HG02973 (cell line): ENCODE data around the gene TAS1R1.
"Not testable (repeated sequence)": the region's sequence is repeated elsewhere in the genome, so short reads cannot be mapped to it uniquely, and the experiment has no call there.

Source experiments
- ATAC-seq: cut with Tn5 transposase; IDR thresholded peaks from one replicate; pipeline ENCODE4 v1.9.1; 2021; ENCODE audit warnings: moderate library complexity; ENCODE audit not compliant: unreplicated experiment

TAS1R1 gene

DNA sequence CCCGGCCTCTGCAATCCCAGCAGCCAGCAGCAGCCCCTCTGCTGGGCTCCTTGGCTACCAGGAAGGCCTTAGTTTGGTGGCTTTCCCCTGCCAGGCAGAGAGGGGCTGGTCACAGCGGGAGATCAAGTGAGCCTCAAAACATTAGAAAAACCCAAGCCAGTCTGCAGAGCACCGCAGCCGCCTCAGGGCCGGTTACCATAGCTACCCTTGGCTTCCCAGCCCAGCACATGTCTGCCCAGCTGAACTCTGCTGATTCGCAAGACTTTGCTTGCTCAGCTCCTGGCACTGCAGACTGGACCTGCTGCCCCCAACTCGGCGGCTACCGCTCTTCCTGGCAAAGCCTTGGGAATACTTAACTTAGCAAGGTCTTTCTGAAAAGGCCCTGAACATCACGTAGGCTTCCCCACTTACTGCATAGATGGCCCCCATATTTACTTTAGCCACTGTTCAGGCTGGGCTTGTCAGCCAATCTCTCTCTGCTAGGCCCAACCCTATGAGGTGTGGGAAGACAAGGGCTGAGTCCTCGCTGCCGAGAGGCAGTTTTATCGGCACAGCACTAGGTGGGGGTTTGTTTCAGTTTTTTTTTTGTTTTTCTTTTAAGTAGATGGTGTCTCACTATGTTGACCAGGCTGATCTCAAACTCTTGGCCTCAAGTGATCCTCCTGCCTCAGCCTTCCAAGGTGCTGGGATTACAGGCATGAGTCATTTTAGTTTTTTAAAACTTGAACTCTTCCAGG lies 35.0 kb upstream of the TAS1R1 start:
- no peak for ATAC-seq

DNA sequence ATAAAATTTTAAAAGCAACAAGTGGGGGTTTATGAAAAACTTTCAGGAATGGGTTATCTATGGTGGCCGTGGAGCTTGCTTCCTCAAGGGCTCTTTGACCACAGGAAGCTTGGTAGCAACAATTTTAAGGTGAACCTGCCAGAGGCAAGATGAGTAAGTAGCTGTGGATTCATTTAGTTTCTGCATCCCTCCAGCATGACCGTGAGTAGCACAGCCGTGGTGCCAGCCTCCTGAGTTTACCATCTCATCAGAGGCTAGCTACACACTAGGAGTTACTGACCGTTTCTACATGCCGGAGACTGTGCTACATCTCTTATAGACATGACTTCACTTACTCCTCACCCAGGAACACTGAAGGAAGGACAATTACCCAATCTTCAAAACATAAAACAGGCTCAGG lies 33.6 kb upstream of the TAS1R1 start:
- ATAC-seq: no peak

DNA sequence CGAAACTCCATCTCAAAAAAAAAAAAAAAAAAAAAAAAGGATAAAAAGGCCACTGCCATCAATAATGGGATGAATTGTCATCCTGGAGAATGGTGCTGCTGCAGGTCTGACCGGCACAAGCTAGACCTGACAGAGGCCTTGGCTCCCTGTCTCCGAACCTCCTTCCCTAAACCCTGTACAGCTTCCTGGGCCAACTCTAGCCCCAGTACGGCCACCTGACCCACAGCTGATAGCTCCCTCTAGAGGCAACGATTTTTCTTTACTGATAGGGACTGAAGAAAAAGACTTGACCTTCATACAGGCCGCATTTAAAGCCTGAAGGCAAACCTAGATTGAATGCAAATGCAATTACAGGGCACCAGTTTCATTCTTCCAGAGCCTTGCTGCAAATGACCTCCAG lies 31.5 kb upstream of the TAS1R1 start:
- no peak for ATAC-seq

DNA sequence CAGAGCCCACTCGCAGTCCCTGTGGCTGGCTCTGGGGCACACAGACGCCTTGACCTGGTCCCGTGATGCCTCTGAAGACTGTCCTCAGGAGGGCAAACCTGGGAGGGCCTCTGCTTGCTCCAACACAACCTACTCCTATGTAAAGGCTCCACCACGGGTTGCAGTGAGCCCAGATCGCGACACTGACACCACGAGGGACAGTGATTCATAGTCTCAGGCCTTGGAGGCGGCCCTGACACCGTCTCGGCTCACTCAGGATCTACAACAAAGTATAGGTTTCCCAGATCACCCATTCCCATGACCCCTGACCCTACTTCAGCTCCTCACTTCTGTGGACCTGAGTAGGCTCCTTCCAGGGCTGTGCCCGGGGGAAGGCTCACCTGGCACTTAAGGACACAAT lies 28.8 kb upstream of the TAS1R1 start:
- ATAC-seq: no peak

DNA sequence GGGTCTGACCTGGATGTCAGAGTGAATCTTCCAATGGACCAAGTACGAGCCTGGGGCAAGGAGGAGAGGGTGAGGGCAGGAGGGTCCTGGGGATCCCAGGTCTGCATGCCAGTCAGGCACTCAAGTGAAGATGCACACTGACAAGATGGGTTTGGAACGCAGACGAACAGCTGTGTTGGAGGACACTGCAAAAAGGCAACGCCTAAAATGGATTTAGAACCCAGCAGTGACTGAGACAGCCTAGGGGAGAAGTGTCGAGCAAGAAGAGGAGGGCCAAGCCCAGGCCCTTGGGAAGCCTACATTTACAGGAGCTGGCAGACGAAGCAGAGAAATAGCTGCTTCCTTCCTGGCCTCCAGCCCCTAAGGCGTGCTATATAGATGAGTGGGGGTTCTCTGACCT lies 26.6 kb upstream of the TAS1R1 start:
- ATAC-seq: no peak

DNA sequence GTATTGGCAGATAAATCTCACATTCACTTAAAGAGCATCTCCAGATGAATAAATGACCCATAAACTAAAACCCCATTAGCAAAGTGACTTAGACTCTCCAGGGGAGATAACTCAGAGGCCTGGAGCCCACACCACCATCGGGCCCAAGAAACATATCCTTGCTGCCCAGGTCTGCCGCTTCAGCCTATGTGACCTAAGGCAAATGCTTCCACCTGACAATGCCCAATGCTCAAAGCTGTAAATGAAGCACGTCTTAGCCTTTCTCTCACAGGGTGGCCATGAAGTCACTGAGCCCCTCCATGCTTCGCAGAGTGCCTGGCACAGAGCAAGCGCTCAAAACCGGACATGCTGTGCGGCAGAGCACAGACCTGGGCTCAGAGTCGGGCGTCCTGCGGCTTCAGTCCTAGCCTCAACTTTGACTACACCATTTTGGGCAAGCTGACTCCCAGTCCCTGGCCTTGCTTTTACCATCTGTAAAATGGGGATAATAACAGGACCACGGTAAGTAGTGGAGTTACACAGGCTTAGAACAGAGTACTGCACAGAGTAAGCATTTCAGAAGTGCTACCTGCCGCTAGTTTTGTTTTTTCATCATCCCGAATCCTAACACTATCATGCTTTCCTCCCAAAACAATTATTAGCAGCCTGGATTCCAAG lies 24.5 kb upstream of the TAS1R1 start:
- no peak for ATAC-seq

DNA sequence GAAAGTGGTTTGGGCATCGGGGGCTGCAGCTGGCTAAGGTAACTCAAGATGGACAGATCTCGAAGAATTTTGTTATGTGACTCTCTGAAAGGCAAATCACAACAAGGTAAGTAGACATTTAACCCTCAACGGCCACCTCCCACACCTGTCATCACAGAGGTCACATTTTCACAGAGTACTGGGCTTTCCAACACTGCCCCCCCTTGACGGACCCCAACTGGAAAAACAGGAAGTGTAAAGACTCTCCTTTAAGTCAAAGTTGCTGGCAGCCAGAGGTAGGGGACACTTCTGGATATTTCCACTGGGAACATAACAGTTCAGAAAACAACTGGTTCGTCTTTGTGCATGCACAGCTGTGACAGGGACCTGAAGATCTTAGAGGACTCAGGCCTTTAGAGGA lies 23.1 kb upstream of the TAS1R1 start:
- ATAC-seq: no peak

DNA sequence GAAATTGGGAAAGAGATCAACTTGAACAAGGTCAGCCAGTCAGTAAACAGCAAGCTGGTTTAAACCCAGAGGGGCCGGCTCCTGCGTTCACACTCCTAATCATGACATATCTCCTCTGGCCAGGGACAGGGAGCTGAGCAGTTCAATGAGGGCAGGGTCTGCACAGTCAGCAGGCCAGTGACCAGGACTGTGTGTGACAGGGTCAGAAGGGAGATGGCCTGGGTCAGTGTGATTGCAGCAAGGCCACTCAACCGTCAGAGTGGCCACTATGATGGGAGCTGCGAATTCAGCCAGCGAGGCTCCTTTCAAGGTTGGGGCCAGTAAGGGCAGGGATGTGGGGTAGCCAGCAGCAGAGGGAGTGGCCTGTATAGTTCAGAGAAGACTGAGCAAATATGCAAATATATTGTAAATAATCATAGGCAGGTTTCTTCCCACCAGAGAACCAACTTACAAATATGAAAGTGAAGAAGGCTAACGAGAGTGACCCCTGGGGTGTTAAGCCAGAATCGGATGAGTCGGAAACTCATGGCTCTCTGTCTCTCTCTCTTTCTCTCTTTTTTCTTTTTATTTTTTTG lies 20.8 kb upstream of the TAS1R1 start:
- no peak for ATAC-seq

DNA sequence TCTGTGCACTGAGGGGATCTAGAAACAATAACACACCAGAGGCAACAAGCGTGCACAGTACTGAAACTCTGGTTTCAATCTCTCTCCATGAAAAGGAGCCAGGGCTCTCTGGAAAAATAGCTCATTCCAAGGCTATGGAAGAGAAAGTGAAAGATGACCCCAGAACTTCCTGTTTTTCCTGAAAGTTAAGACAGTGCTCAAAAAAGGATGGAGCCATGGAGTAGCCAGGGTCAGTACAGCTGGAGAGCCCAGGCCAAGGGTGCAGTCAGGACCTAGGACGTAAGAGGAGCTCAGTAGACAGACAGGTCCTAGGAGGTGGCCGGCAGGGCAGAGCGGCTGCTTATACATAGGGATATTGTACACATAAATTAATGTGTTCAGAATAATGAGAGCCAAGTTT lies 19.9 kb upstream of the TAS1R1 start:
- no peak for ATAC-seq

DNA sequence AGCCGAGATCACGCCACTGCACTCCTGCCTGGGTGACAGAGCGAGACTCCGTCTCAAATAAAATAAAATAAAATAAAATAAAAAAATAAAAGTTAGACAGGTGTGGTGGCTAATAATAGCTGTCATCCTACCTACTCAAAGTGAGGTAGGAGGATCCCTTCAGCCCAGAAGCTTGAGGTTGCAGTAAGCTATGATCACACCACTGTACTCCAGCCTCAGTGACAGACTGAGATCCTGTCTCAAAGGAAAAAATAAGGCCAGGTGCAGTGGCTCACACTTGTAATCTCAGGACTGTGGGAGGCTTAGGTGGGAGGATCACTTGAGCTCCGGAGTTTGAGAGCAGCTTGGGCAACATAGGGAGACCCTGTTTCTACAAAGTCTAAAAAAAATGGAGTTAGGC lies 18.8 kb upstream of the TAS1R1 start:
- ATAC-seq: no peak

DNA sequence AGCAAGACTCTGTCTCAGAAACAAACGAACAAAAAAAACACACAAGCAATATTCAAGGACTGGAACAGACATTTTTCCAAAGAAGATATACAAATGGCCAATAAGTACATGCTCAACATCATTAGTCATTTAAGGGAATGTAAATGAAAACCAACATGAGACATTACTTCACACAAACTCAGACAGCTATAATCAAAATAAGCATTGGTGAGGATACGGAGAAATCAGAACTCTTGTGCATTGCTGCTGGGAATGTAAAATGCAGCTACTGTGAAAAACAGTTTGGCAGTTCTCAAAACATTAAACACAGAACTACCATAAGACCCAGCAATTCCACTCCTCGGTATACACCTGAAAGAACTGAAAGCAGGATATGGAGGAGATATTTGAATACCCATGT lies 16.2 kb upstream of the TAS1R1 start:
- no peak for ATAC-seq

DNA sequence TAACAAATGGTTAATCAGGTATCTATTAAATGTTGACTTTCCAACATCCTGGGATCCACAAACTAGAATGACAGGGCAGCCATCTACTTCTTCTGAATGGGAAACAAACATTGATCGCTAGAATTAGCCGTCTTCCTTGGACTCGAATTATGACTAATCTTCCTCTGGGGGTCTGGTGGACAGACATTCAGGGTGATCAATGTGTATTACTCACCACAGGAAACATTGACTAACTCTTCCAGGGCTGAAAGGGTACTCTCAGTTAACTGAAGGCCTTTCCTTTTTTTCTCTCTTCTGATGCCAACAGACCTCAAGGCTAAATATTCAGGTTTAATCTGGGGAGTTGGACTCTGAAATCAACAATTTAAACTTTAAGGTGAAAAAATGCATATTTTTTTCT lies 10.3 kb upstream of the TAS1R1 start:
- no peak for ATAC-seq

DNA sequence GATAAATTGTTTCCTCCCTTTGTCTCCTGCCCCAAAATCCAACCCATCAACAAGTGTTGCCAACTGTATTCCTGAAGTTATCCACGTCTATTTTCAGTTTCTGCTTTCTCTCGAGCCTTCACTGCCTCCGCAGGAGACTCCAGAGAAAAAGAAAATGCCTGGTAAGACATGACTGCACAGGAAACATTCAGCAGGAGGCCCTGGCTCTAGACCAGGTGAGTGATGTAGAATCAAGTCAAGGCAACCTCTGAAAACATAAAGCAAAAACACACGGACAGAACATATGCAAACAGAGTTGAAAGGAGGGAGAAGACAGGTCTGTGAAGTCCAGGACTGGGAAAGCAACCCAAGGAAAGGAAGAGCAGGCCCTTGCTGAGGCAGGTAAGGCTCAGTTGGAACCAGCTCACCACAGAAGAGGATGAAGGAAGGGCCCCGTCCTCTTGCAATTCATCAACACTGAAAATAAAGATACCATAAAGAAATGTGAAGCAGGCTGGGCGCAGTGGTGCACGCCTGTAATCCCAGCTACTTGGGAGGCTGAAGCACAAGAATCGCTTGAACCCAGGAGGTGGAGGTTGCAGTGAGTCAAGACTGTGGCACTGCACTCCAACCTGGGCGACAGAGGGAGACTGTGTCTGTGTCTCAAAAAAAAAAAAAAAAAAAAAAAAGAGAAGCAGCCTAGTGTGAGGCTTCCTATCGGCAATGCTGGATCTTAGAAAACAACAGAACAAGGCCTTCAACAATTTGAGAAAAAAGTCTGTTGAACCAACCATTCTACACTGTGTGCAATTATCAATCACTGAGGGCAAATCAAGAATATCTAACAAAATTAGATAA lies 9.6 kb upstream of the TAS1R1 start:
- no peak for ATAC-seq

DNA sequence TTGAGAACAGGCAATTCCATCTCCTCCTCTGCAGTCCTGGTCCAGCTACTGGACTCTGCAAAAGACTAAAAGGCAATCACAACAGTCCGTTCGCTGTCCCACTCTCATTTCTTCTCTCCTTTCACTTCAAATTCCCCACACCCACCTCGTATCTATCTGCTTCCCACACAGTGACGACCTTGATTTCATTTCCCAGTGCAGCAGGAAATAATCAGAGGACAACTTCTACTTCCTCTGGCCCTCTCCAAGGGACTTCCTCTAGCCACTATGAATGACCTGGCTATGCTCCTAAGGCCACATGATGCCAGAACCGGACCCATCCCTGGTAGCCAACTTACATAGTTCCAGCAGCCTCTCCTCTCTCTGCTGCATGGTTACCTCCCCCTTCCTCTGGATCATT lies 8.8 kb upstream of the TAS1R1 start:
- no peak for ATAC-seq

DNA sequence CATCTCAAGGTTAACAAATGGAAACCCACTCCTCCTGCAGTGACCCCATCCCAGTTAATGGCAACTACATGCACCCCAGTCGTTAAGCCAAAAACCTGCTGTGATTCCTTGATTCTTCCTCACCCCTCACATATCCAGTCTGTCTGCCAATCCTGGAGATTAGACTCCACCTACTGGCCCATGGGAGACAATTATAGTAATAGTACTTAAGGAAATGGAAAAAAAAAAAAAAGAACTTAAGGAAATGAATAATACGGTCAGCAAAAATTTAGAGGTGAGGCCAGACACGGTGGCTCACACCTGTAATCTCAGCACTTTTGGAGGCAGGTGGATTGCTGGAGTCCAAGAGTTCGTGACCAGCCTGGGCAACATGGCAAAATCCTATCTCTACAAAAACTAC lies 7.8 kb upstream of the TAS1R1 start:
- ATAC-seq: no peak

DNA sequence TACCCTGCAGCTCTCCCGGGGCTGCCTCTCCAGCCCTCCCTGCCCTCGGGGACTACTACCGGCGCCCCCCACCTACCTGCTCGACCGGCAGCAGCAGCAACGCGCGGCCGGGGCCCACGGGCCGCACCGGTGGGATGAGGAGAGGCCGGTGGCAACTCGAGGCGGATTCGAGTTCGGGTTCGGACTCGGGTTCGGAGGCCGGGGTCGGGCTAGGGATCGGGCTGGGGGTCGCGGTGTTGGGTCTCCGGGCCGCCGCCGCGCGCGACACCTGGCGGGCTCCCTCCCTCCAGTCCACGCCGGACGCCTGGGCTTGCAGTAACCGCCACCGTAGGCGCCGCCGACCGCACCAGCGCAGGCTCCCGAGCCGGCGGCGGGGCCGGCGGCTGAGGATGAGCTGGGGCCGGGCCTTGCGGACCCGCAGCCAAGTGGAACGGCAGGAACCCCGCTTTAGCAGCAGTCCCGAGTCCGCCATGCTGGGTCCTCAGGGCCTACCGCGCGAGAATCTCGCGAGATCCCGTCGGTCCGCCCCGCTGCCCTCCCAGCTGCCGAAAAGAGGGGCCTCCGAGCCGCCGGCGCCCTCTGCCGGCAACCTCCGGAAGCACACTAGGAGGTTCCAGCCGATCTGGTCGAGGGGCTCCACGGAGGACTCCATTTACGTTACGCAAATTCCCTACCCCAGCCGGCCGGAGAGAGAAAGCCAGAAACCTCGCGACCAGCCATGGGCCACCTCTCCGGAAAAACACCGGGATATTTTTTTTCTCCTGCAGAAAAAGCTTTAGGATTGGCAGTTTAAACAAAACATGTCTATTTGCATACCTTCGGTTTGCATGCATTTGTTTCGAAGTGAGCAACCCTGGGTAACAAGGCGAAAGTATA lies 838 bp upstream of the TAS1R1 start, which contains the start of gene NOL9:
Gene NOL9 (minus strand): TSS at position 483 of the 876 bp plus-strand sequence. CDS start 11 bp downstream, at position 472.
- peak; percentile 87 for ATAC-seq

DNA sequence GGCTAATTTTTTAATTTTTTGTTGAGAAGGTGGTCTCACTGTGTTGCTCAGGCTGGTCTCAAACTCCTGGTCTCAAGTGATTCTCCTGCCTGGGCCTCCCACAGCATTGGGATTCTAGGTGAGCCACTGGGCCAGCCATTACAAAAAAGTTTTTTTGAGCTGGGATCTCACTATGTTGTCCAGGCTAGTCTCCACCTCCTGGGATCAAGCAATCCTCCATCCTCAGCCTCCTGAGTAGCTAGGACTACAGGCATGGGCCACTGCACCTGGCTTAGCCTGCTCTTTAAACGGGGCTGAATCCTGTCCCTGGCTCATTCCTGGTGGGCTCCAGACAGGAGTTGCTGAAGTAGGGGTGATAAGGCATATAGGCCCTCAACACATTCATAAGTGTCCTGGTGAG lies 2.5 kb downstream of the TAS1R1 start:
- no peak for ATAC-seq

DNA sequence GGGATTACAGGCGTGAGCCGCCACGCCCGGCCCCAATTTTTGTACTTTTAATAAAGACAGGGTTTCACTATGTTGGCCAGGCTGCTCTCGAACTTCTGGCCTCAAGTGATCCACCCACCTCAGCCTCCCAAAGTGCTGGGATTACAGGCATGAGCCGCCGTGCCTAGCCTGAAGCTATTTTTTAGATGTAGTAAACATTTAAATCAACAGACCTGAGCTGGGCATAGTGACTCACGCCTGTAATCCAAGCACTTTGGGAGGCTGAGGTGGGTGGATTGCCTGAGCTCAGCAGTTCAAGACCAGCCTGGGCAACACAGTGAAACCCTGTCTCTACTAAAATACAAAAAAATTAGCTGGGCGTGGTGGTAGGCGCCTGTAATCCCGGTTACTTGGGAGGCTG lies 4.1 kb downstream of the TAS1R1 start:
- not testable (repeated sequence) for ATAC-seq

DNA sequence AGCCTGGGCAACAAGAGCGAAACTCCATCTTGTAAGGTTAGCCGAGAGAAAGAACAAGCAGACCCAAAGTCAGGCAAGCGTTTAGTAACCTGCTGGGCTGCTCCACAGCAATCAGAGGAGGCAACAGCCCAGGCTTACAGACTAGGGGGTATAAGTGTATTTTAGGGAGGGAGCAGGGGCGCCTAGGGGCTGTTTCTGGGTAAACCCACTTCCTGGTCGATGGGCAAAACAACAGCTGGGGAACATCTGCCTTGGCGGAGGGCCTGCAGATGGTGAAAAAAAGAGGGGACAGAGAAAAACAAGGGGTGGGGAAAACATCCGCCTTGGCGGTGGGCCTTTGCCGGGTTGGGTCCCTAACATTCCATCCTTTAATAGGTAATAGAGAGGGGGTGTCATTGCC lies 5.2 kb downstream of the TAS1R1 start:
- no peak for ATAC-seq

DNA sequence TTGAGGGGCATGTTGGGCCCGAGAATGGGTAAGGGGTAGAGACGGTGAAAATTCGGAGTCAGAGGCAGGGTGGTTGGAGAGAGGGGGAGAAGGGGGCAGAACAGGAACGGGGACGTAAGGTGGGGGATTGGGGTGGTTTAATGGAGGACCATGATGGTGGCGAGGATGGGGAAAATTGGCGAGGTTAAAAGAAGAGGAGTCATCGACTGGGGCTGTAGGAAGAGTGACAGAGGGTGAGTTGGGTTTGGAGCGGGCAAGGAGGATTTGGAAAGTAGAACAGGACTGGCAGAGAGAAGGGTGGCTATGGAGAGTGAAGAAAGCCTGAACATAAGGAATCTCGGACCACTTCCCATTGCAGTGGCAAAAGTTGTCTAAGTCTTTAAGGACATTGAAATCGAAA lies 13.9 kb downstream of the TAS1R1 start:
- ATAC-seq: no peak

DNA sequence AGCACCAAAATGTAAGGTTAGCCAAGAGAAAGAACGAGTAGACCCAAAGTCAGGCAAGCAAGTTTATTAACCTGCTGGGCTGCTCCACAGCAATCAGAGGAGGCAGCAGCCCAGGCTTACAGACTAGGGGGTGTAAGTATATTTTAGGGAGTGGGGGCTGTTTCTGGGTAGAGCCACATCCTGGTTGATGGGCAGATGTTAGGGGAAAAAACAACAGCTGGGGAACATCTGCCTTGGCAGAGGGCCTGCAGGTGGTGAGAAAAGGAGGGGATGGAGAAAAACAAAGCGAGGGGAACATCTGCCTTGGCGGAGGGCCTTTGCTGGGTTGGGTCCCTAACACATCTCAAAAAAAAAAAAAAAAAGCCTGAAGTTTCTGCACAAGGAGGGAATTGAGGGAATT lies 15.0 kb downstream of the TAS1R1 start:
- ATAC-seq: no peak
